Heart left ventricle (tissue), 16 donors: ENCODE measurements around the gene ATF6. TPM values are rescaled to one million over a fixed set of nuclear protein-coding genes. Genes with fewer than 3 reads are reported as not detected.
A peak's percentile ranks its signal among the peaks of the same experiment; 100 is the strongest.

Source experiments
- ATAC-seq, 4 donors: fragments of 200-7000 bp; cut with Tn5 transposase; one replicate each; pipeline ENCODE4 v1.9.1; 2020 to 2022; ENCODE audit warnings: moderate library complexity in 4 of 4, mild to moderate bottlenecking in 3 of 4, moderate number of reproducible peaks in 1 of 4
- DNase-seq, 5 donors: peaks; one replicate each; pipeline ENCODE4 v3.0.0-alpha.2; 2020
- H3K27ac ChIP-seq, 12 donors: fragments of 200-600 bp; sonication (generic) in 4 of 12; one replicate each; pipeline versions ENCODE4 v1.5.0 to v1.8.0; 2016 to 2022; ENCODE audit warnings: mild to moderate bottlenecking in 2 of 12
- H3K27me3 ChIP-seq, 9 donors: fragments of 200-600 bp; sonication (generic) in 2 of 9; one replicate each; pipeline versions ENCODE4 v1.5.1 to v1.8.0; 2016 to 2022; ENCODE audit warnings: mild to moderate bottlenecking in 3 of 9
- H3K36me3 ChIP-seq, 9 donors: fragments of 200-600 bp; sonication (generic) in 2 of 9; one replicate each; pipeline versions ENCODE4 v1.5.0 to v1.8.0; 2018 to 2022; ENCODE audit warnings: mild to moderate bottlenecking in 2 of 9
- H3K4me1 ChIP-seq, 12 donors: fragments of 200-600 bp; sonication (generic) in 4 of 12; one replicate each; pipeline versions ENCODE4 v1.5.0 to v1.8.0; 2016 to 2022; ENCODE audit warnings: mild to moderate bottlenecking in 3 of 12
- H3K4me3 ChIP-seq, 12 donors: fragments of 200-600 bp; sonication (generic) in 4 of 12; one replicate each; pipeline versions ENCODE4 v1.5.0 to v1.8.0; 2017 to 2022; ENCODE audit warnings: mild to moderate bottlenecking in 9 of 12, moderate library complexity in 4 of 12
- H3K9me3 ChIP-seq, 12 donors: fragments of 200-600 bp; sonication (generic) in 4 of 12; one replicate each; pipeline versions ENCODE4 v1.5.0 to v1.8.0; 2016 to 2022; ENCODE audit warnings: mild to moderate bottlenecking in 1 of 12
- CTCF ChIP-seq, 12 donors: fragments of 200-600 bp; sonication (generic) in 4 of 12; IDR thresholded peaks; one replicate each; pipeline versions ENCODE4 v1.5.0 to v1.8.0; 2018 to 2022; ENCODE audit warnings: antibody characterized with exemption in 12 of 12, mild to moderate bottlenecking in 5 of 12
- POLR2A ChIP-seq, 2 donors: fragments of 450-650 bp; IDR thresholded peaks; one replicate each; pipeline ENCODE4 v1.6.1; 2017; ENCODE audit warnings: antibody characterized with exemption in 2 of 2, mild to moderate bottlenecking in 2 of 2, moderate library complexity in 2 of 2
- WGBS, 4 donors: extraction: QIAGEN DNeasy Blood & Tissue Kit in 2 of 4; methylation state at CpG; one replicate each; pipeline versions ENCODE4 v1.1.5 to v1.1.7; 2013 to 2018; 5-methylcytosine and 5-hydroxymethylcytosine counted together
- intact Hi-C, 10 donors: fragments of 100-400 bp; cut with DNase I; formaldehyde crosslinking; loops; one replicate each; pipeline versions ENCODE4 v1.11.1 to v1.14.2; 2022
- polyA plus RNA-seq, 2 donors: library from polyadenylated mRNA; stranded (reverse); fragments of 200-250 nt; gene quantifications; one replicate each; pipeline ENCODE4 v1.2.3, GENCODE V29; 2013
- total RNA-seq, 9 donors: library from RNA; depleted of rRNA in 2 of 9; stranded (reverse); fragments of >200 nt in 2 of 9; fragmentation: NEBNext Ultra II Directional in 3 of 9; extraction: Animal tissue kit (Norgen Biotek cat#: 25700) in 3 of 9; gene quantifications; one replicate each; pipeline versions ENCODE4 v1.1.0 to v1.2.4, GENCODE V29; 2016 to 2023
- donor health status: ischemic (EF 13 %, LVEDD 7.1; RV severe dilation, severe dysfunction).
- donor health status: healthy with polysubstance abuse.
- donor health status: DM: no; HTN: yes; CAD: no.
- donor health status: DM: no; HTN: no; CAD: no.
- donor health status: ischemic (EF 25% LVEDD 6.9; RV normal size, moderate dysfunction).
- donor health status: ischemic (EF 25% LVEDD 5.7; RV mildly dilated, moderate dysfunction).
- donor health status: healthy.
- donor health status: DM: yes; HTN: yes; CAD: no.
- donor health status: ischemic (EF 35%, LVEDD 5.7; RV mildly dilated, moderate dysfunction).
- donor health status: nonischemic (EF 11% LVEDD 7.7; RV severe dilation, severe dysfunction).
- donor health status: DM: yes; HTN: yes; CAD: no.
- donor health status: PGD.
- donor health status: ischemic (EF 29% LVEDD 5.4; RV normal size, mild dysfunction).
- donor health status: nonischemic (EF 23%, LVEDD 6.1; RV moderate dilation, normal function).

The ATF6 gene
- total and polyA plus RNA-seq, 11 donors = 3.0 to 24.4 (median 16.3) TPM

GRCh38 chr1:161987872-161988271 is 221.8 kb downstream of the ATF6 start:
- 74 to 83% (median 77%) methylated on average over 5 of the region's 5 CpGs for WGBS, 4 donors
- DNase-seq (no peak), ATAC-seq (no peak)
- peaks cover 0 to 20% (median 0%) of the 10 kb centered on the region in 9 donors for H3K36me3 ChIP-seq
- H3K9me3 ChIP-seq = peaks cover 0 to 17% (median 8%) of the 10 kb centered on the region in 12 donors
- intact Hi-C loops = no loop called here
- H3K27me3 ChIP-seq = no peaks in the 10 kb centered on the region
- peak overlapping the region in 1 of 12 donors; percentile 72 for H3K27ac ChIP-seq
- no peak for TF ChIP-seq POLR2A (IDR thresholded peaks at IDR 0.05)
- TF ChIP-seq CTCF (IDR thresholded peaks at IDR 0.05) = no peak
- H3K4me3 ChIP-seq = no peak overlapping the region
- H3K4me1 ChIP-seq = peaks cover 0 to 18% (median 0%) of the 10 kb centered on the region in 12 donors

DNA sequence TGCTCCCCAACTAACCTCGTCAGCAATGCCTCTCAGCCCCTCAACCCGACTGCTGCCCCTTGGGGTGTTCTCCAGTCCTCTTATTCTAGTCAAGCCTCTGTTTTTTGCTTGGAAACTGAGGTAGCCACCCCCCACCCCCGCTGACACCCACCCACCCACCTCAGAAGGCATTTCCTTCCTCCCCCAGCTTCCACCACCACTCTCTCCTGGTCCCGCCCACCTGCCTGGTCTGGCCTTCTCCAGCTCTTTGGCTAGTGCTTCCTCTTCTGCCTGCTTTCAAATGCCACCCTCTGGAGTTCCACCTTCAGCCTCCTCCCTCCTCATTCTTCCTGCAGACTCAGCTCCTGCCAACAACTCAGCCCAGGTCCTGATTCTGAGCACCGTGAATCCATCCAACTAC is 222.3 kb downstream of the ATF6 start:
- 75 to 81% (median 77%) methylated on average over 5 of the region's 5 CpGs for WGBS, 4 donors
- Histone ChIP-seq H3K4me3 (no peak overlapping the region), H3K27ac (peak overlapping the region in 1 of 12 donors; percentile 72), H3K9me3 (peaks cover 0 to 17% (median 8%) of the 10 kb centered on the region in 12 donors), H3K4me1 (peaks cover 0 to 18% (median 0%) of the 10 kb centered on the region in 12 donors), H3K36me3 (peaks cover 0 to 18% (median 0%) of the 10 kb centered on the region in 9 donors), H3K27me3 (no peaks in the 10 kb centered on the region)
- intact Hi-C loops = no loop called here
- ATAC-seq (no peak), DNase-seq (no peak)
- TF ChIP-seq POLR2A (IDR thresholded peaks at IDR 0.05) = no peak
- TF ChIP-seq CTCF (IDR thresholded peaks at IDR 0.05) = no peak

DNA sequence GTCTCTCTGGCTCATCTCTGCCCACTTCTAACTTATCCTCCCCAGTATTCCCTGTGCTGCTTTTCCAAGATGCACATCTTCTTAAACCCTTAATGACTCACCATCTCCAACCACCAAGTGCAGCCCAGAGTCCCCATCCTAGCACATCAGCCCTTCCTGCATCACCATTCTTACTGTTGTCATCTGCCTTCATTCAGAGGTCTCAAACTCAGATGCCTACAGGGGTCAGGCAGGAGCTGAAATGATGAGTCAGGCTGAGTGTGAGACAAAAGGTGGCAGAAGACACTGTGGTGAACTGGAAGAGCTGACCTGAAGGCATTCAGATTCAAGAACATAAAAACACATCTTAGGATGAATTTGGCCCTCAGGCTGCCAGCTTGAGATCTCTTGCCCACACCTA is 223.0 kb downstream of the ATF6 start:
- no peak for ATAC-seq
- Histone ChIP-seq H3K27me3 (no peaks in the 10 kb centered on the region), H3K4me3 (no peak overlapping the region), H3K4me1 (peaks cover 0 to 18% (median 0%) of the 10 kb centered on the region in 12 donors), H3K36me3 (peaks cover 0 to 11% (median 0%) of the 10 kb centered on the region in 9 donors), H3K9me3 (peaks cover 0 to 17% (median 8%) of the 10 kb centered on the region in 12 donors), H3K27ac (peak overlapping the region in 2 of 12 donors; percentile 53 to 72)
- TF ChIP-seq POLR2A (IDR thresholded peaks at IDR 0.05) (no peak), CTCF (IDR thresholded peaks at IDR 0.05) (no peak)
- DNase-seq = no peak
- intact Hi-C loops = no loop called here

GRCh38 chr1:161989786-161990185 is 223.7 kb downstream of the ATF6 start:
- Histone ChIP-seq H3K27me3 (no peaks in the 10 kb centered on the region), H3K36me3 (peaks cover 0 to 8% (median 0%) of the 10 kb centered on the region in 9 donors), H3K27ac (peak overlapping the region in 2 of 12 donors; percentile 22 to 53), H3K4me3 (no peak overlapping the region), H3K4me1 (peaks cover 0 to 18% (median 0%) of the 10 kb centered on the region in 12 donors), H3K9me3 (peaks cover 0 to 17% (median 8%) of the 10 kb centered on the region in 12 donors)
- DNase-seq = no peak
- intact Hi-C loops = no loop called here
- WGBS, 4 donors = 81 to 95% (median 90%) methylated on average over 5 of the region's 5 CpGs
- ATAC-seq = peak in 2 of 4 donors; percentile 21 to 43
- TF ChIP-seq CTCF (IDR thresholded peaks at IDR 0.05) (no peak), POLR2A (IDR thresholded peaks at IDR 0.05) (no peak)
